WERI-Rb-1 (cell line): Measurements from ENCODE around the gene CLDN3.

ENCODE experiments used
- DNase-seq: peaks from one replicate; pipeline ENCODE4 v3.0.0-alpha.2; 2020
- H3K27ac ChIP-seq: fragments of 250-450 bp; sonication (Bioruptor Pico); 2 replicates; pipeline ENCODE4 v1.5.1; 2020; ENCODE audit warnings: mild to moderate bottlenecking, moderate library complexity
- H3K27me3 ChIP-seq: fragments of 250-450 bp; sonication (Bioruptor Pico); 2 replicates; pipeline ENCODE4 v1.5.1; 2021; ENCODE audit warnings: mild to moderate bottlenecking, low read depth, moderate library complexity; ENCODE audit not compliant: insufficient read depth, severe bottlenecking
- H3K36me3 ChIP-seq: fragments of 250-450 bp; sonication (Bioruptor Pico); 2 replicates; pipeline ENCODE4 v1.5.1; 2020; ENCODE audit warnings: mild to moderate bottlenecking, moderate library complexity
- H3K4me3 ChIP-seq: 2 replicates; pipeline ENCODE4 v1.5.1; 2011; ENCODE audit warnings: low read depth, mild to moderate bottlenecking, control low read depth, low read length
- H3K9me3 ChIP-seq: fragments of 250-450 bp; sonication (Bioruptor Pico); 2 replicates; pipeline ENCODE4 v1.5.1; 2021; ENCODE audit warnings: mild to moderate bottlenecking, moderate library complexity; ENCODE audit not compliant: severe bottlenecking
- TF ChIP-seq, protein P1 (sequence below): IDR thresholded peaks from 2 replicates; pipeline ENCODE4 v1.5.1; 2011; ENCODE audit warnings: low read depth, mild to moderate bottlenecking, control low read depth, inconsistent platforms, low read length

CLDN3 gene

DNA sequence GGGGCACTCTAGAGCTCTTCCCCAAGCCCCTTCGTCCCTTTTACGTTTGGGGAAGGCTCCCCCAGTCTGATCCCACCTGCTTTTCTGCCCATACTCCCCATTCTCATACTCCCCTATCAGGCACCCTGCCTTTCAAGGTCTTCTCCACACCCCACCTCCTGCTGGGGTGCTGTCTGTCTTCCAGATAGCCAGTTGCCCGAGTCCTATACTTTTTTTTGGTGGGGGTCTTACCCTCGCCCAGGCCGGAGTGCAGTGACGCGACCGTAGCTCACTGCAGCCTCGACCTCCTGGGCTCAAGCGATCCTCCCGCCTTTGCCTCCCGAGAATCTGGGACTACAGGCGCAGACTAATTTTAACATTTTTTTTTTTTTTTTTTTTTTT lies 30.7 kb downstream of the CLDN3 start:
- H3K36me3 ChIP-seq: peaks cover 16% of the 10 kb centered on the region
- no peaks in the 10 kb centered on the region for H3K27me3 ChIP-seq
- no peak for DNase-seq
- peak overlapping the region; percentile 91 for H3K27ac ChIP-seq
- TF ChIP-seq, protein P1, sequence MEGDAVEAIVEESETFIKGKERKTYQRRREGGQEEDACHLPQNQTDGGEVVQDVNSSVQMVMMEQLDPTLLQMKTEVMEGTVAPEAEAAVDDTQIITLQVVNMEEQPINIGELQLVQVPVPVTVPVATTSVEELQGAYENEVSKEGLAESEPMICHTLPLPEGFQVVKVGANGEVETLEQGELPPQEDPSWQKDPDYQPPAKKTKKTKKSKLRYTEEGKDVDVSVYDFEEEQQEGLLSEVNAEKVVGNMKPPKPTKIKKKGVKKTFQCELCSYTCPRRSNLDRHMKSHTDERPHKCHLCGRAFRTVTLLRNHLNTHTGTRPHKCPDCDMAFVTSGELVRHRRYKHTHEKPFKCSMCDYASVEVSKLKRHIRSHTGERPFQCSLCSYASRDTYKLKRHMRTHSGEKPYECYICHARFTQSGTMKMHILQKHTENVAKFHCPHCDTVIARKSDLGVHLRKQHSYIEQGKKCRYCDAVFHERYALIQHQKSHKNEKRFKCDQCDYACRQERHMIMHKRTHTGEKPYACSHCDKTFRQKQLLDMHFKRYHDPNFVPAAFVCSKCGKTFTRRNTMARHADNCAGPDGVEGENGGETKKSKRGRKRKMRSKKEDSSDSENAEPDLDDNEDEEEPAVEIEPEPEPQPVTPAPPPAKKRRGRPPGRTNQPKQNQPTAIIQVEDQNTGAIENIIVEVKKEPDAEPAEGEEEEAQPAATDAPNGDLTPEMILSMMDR: no peak
- H3K9me3 ChIP-seq: no peaks in the 10 kb centered on the region
- H3K4me3 ChIP-seq: peak overlapping the region; percentile 75

DNA sequence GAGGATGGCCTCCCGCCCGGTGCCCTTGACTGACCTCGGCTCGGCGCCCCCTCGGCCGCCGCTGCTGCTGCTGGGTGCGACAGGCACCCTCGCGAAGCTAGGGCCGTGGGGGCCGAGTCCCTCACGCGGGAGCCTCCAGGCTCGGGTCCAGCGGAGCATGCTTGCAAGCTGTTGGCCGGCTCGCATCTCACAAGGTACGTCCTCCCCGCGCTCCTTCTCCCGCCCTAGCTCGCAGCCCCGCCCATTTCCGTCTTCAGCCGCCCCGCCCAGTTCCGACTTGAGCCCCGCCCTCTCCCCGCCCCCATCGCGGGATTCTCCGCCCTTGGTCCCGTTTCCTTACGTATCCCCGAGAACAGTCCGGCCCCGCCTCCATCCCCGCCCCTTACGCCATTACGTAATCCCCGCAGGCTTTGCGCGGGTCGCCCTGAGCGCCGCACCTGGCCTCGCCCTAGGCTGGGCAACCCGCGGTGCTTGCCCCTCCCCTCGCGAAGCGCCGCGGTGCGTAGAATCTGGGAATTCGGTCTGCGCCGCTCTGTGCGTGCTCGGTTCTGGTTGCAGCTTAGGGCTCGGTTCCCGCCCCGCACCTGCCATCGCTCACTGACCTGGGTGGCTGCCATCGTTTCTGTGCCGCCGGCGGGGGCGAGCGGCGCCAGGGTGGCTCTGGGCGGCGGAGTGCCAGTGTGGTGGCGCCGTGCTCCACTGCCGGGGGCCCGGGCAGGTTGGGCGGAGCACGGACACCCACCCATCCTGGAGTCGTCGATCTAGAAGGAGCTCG lies 31.3 kb downstream of the CLDN3 start, which contains the start of gene ABHD11:
ABHD11 (minus strand) TSS at position 191 of the 775 bp plus-strand sequence; CDS start at position 159, 32 bp downstream.
- H3K36me3 ChIP-seq: peaks cover 16% of the 10 kb centered on the region
- no peaks in the 10 kb centered on the region for H3K9me3 ChIP-seq
- H3K4me3 ChIP-seq: peak within 1 kb of the TSS; percentile 86

DNA sequence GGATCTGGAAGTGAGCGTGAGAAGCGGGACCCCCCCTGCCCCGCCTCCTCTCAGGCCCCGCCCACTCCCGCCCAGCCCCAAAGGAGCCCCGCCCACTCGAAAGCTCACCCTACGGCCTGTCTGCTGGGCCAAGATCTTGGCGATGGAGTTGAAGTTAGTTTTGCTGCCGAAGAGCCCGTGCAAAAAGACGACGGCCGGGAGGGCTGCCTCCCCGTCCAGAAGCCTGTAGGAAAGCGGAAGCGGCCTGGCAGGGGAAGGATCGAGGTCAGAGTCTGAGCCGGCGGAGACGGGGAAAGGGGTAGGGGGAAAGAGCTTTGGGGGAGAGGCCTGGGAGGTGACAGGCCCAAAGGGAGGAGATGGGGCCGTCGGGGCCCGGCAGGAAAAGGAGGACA lies 31.9 kb downstream of the CLDN3 start:
- no peaks in the 10 kb centered on the region for H3K9me3 ChIP-seq
- peaks cover 16% of the 10 kb centered on the region for H3K36me3 ChIP-seq
- peak; percentile 59 for DNase-seq
- H3K27ac ChIP-seq: peak overlapping the region; percentile 79
- TF ChIP-seq, protein P1: no peak
- H3K27me3 ChIP-seq: no peaks in the 10 kb centered on the region
- peak overlapping the region; percentile 86 for H3K4me3 ChIP-seq

More for the DNA sequence above, 31.3 kb downstream of the CLDN3 start, which contains the start of gene ABHD11:
- TF ChIP-seq, protein P1: no peak
- Histone ChIP-seq H3K27ac (peak within 1 kb of the TSS; percentile 91), H3K27me3 (no peaks in the 10 kb centered on the region)
- peak; percentile 98 for DNase-seq

DNA sequence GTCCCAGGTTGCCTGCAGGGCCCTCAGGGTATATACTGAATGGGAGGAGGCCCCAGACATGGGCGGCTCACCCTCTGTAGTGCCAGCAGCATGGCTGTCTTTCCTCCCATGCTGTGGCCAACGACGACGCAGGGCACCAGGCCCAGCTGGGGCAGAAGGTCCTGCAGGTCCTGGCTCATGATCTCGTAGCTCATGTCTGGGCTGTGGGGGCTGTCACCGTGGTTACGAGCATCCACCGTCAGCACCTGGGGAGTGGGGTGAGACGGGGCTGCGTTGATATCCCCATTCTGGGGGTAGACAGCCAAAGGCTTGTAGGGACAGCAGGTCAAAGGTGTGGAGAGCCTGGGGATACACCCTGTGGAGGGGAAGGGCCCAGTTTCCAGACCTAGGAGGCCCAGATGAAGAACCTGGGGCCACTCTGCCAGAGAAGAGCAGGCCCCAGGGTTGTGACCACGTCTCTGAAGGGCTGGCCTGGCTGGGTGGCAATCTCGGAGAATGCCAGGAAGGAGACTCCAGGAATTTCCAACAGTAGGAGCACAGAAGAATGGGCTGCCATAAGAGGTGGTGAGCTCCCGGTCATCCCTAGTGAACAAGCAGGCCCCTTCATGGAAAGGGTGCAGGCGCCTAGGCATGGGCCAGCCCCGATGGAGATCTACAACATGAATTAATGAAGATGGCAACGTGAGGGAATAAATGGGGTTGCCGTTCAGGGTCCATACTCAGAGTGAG lies 32.4 kb downstream of the CLDN3 start:
- Histone ChIP-seq H3K4me3 (peak overlapping the region; percentile 86), H3K27ac (no peak overlapping the region), H3K36me3 (peaks cover 16% of the 10 kb centered on the region), H3K9me3 (no peaks in the 10 kb centered on the region), H3K27me3 (no peaks in the 10 kb centered on the region)
- no peak for DNase-seq
- TF ChIP-seq, protein P1: no peak

DNA sequence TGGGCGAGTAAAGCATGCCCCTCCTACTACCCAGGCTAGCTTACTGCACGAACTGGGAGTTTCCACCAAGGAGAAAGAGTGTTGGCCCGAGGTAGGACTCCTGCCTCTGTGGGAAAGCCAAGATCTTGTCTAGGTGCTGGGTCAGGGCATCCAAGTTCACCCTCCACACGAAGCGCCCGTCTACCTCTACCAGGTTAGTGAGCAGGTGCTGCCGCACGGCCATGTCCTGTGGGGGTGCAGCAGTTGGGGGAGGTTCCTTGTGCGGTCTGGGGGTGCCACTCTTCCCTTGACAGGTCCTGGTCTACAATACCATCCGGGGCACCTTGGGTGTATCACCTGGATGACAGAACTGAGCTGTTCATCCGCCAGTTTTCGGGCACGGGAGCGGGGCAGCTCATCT lies 33.2 kb downstream of the CLDN3 start:
- H3K36me3 ChIP-seq: peaks cover 16% of the 10 kb centered on the region
- no peak overlapping the region for H3K4me3 ChIP-seq
- no peak overlapping the region for H3K27ac ChIP-seq
- TF ChIP-seq, protein P1: no peak
- no peak for DNase-seq
- no peaks in the 10 kb centered on the region for H3K9me3 ChIP-seq
- H3K27me3 ChIP-seq: no peaks in the 10 kb centered on the region
